HG03060 (cell line): Measurements from ENCODE around the gene WDR73.
A peak's percentile ranks its signal among the peaks of the same experiment; 100 is the strongest.
"Not testable (repeated sequence)": the region's sequence is repeated elsewhere in the genome, so short reads cannot be mapped to it uniquely, and the experiment has no call there.

ENCODE experiments used
- ATAC-seq: cut with Tn5 transposase; IDR thresholded peaks from one replicate; pipeline ENCODE4 v1.9.1; 2021; ENCODE audit warnings: low read depth, moderate number of reproducible peaks; ENCODE audit not compliant: unreplicated experiment

Gene WDR73

DNA sequence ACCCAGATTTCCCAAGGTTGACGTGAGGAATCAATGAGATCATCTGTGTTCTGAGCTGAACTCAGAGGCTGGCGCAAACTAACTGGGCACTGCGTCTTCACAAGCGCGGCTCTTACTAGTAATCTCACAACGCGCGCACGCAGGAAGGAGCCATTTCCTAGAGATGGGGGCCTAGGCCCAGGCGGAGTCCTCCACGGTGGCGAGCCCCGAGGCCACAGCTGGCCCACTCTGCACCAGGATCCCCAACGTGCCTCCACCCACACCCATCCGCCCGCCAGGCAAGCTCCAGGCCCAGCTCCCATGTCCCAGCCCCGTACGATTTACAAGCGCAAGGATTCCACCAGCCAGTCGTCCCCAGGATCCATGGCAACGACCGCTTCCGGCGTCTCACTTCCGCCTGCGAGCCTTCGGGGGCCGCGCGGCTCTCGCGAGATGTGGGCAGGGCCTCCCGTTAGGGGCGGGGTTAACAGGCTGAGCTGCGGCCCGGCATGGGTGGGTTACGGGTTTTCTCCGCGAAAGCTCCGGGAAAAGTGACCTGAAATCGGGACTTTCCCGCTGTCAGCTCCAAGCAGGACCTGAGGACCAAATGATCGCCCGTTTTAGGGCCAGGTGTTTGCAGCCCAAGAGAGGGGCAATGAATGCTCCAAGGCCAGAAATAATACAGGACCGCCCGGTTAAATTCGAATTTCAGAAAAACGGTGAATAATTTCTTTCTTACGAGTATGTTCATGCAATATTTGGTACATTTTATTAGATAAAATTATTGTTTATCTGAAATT, at the start of gene WDR73:
Gene WDR73, minus strand, starts transcription at position 374 of the 779 bp plus-strand sequence. Its CDS starts 9 bp downstream, at position 365.
- ATAC-seq, result peak; percentile 57

GRCh38 chr15:84703808-84704207, 49.7 kb upstream of the WDR73 start:
- ATAC-seq, result no peak

GRCh38 chr15:84702961-84703482, 48.9 kb upstream of the WDR73 start:
- no peak for ATAC-seq

- no peak for ATAC-seq
Measured at GRCh38 chr15:84699538-84700191, 45.6 kb upstream of the WDR73 start.

DNA sequence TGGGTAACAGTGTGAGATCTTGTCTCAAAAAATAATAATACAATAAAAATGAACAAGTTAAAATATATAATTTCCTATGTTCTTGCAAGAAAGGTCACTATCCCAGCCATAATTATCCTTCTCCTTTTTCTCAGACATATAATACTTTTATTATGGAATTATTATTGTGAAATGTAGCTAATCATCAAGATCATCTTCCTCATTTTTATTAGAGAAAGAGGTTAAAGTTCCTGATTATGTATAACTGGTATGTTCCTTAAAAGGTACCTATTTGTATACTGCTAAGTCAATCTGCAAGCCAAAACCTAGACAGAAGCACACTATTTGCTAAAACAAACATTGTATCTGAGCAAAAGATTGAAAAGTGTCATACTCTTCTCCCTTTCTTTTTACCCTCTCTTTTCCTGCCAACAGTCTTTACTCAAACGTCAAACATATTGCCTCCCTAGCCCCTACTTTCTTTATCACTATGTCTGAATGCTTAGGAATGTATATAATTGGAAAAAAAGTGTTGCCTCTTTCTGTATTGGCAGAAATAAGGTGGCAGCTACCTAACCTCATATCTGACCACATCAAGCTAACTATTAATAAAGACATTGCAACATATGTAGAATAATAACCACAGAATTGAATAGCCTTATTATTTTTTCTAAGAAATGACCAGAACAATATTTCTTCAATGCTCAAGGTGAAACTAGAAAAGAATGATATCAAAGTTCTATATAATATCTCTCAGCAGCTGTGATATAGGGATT, 43.3 kb upstream of the WDR73 start:
- ATAC-seq, result no peak

- ATAC-seq, result no peak
Measured at GRCh38 chr15:84696757-84697156, 42.7 kb upstream of the WDR73 start.

- ATAC-seq, result no peak
Measured at GRCh38 chr15:84690342-84690741, 36.3 kb upstream of the WDR73 start.

DNA sequence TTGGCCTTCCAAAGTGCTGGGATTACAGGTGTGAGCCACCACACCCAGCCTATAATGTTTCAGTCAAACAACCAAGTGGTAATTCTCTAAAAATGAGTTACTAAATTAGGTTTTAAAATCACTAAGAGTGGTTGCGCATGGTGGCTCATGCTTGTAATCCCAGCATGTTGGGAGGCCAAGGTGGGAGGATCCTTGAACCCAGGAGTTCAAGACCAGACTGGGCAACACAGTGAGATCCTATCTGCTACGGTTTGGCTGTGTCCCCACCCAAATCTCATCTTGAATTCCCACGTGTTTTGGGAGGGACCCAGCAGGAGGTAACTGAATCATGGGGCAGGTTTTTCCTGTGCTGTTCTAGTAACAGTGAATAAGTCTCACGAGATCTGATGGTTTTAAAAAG, 35.8 kb upstream of the WDR73 start:
- ATAC-seq, result no peak

- not testable (repeated sequence) for ATAC-seq
Measured at GRCh38 chr15:84686446-84686845, 32.4 kb upstream of the WDR73 start.

DNA sequence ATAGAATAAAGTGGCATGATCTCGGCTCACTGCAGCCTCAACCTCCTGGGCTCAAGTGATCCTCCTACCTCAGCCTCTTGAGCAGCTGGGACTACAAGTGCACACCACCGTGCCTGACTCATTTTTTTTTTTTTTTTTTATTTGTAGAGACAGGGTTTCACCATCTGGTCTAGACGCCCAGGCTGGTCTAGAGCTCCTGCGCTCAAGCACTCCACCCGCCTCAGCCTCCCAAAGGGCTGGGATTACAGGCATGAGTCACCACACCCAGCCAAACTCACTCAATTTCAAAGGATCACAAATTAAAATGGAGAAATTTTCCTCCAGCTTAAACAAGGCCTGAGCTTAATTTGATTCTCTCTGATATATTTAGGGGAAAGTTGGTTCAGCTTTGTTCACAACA, 31.2 kb upstream of the WDR73 start:
- no peak for ATAC-seq

- ATAC-seq, result no peak
Measured at GRCh38 chr15:84684092-84684491, 30.0 kb upstream of the WDR73 start.

DNA sequence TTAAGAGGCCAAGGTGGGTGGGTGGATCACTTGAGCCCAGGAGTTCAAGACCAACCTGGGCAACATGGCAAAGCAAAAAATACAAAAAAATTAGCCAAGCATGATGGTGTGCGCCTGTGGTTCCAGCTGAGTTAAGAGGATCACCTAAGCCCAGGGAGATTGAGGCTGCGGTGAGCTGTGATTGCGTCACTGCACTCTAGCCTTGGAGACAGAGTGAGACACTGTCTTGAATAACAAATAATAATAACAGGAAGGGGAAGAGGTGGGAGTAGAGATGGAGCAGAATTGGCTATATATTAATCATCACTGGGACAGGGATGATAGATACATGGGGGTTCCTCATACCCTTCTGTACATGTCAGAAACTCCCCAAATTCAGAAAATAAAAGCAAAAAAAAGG, 27.7 kb upstream of the WDR73 start:
- ATAC-seq, result no peak

- ATAC-seq, result no peak
Measured at GRCh38 chr15:84671211-84671610, 17.1 kb upstream of the WDR73 start.

GRCh38 chr15:84669726-84670125, 15.6 kb upstream of the WDR73 start:
- no peak for ATAC-seq

DNA sequence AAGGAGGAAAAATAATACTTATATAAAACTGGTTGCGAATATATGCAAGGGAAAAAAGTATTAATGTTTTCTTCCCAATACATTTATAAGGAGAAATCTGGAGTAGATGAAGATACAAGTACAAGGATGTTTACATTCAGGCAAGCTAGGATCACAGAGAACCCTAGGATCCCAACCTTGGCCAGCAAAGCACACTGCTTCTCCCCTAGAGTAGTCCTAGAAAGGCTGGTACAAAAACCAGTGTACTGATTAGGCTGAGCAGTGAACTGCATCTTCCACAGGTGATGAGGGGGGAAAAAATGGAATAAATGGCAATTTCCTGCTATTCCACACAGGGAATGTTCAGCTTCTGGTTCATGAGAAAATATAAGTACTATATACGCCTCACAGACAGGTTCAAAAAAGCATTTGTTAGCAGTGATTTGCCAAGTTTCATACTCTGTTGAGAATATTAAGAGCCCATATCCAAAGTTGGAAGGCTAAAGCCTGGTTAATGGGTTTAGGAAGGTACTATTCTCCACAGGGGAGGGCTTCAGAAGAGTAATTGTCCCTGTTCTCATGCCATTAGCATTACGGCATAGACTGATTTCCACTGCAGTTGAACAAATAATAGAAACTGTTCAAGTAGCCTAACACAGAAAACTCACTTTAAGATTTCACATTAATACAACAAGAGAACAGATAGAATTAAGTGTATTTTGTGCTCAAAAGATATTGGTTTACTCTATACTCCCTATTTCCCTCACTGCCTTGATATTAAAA, 14.3 kb upstream of the WDR73 start:
- no peak for ATAC-seq

GRCh38 chr15:84666373-84666772, 12.3 kb upstream of the WDR73 start:
- ATAC-seq, result no peak

DNA sequence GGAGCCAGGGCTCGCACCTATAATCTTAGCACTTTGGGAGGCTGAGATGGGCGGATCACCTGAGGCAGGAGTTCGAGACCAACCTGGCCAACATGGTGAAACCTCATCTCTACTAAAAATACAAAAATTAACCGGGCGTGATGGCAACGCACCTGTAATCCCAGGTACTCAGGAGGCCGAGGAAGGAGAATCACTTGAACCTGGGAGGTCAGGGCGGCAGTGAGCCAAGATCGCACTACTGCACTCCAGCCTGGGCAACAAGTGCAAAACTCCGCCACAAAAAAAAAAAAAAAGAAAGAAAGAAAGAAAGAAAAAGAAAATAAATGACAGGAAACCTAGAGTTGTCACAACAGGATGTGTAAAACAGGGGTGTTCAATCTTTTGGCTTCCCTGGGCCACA, 6.9 kb upstream of the WDR73 start:
- ATAC-seq, result no peak

GRCh38 chr15:84659904-84660781, 6.1 kb upstream of the WDR73 start:
- no peak for ATAC-seq

DNA sequence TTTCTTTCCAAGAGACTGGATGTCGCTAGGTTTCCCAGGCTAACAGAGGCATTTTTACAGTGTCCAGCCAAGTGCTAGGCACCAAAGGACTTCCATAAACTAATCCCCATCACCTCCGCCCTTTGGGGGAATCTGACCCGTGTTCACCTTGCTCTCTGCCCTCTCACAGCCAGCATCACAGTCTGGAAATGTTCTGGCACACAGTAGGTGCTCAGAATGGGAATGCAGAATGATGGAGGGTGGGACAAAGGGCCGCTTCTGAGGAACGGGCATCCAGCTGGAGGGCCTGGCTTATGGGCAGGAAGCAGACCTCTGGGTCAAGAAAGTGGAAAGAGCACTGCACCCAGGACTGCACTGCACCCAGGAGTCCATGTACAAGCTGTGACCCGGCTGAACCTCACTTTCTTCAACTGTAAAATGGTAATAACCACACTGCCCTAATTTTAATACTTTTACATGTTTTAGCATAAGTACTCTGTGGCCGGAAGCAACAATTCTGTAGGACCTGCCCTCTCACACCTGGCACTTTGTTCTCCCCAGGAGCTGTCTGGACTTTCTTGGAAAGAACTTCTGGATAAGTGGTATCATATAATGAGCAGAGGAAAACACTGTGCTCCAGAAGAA, 4.8 kb upstream of the WDR73 start:
- no peak for ATAC-seq
